ENCODE measurements around the gene CARD8.

DNA sequence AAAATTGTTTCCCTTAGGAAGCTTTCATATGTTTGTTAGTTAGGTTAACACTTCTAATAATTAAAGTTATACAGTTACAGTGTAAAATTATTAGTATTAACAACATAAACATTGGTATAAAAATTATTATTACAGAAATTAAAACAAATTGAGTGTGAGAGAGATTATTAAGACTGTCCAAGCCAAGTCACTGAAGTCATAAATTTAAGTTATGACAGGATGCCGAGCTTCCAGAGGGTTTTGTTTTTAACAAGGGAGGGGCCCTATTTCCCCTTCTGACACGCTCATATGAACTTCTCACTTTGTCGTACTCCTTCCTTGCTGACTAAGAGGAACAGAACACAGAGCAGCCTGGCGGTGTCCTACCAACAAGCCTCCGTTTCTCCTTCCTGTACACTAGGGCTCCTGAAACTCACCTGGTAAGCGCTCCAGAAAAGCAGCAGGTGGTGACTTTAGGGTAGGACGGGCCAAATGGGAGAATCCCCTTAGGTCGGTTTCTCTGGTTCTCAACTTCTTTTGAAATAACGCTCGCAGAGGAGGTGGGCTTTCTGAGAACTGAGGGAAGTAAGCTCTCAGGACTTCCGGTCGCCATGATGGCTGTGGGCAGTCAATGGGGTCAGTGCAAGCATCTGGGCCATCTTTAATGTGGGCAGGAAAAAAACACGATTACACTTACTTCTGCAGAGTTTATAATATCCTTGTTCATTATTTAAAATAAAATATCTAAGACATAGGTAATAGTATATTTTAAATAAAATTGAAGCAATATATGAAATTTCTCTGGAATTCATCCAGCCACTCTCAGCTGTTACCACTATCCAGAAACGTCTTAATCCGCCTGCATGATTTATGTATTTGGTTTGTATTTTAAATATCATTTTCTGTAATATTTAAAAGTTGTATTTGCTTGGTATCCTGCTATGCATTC lies at the start of gene CARD8:
- TF ChIP-seq, protein P1, sequence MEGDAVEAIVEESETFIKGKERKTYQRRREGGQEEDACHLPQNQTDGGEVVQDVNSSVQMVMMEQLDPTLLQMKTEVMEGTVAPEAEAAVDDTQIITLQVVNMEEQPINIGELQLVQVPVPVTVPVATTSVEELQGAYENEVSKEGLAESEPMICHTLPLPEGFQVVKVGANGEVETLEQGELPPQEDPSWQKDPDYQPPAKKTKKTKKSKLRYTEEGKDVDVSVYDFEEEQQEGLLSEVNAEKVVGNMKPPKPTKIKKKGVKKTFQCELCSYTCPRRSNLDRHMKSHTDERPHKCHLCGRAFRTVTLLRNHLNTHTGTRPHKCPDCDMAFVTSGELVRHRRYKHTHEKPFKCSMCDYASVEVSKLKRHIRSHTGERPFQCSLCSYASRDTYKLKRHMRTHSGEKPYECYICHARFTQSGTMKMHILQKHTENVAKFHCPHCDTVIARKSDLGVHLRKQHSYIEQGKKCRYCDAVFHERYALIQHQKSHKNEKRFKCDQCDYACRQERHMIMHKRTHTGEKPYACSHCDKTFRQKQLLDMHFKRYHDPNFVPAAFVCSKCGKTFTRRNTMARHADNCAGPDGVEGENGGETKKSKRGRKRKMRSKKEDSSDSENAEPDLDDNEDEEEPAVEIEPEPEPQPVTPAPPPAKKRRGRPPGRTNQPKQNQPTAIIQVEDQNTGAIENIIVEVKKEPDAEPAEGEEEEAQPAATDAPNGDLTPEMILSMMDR (IDR thresholded peaks at IDR 0.05): no peak
- TF ChIP-seq ZFX (IDR thresholded peaks at IDR 0.05; ENCODE audit: borderline replicate concordance): no peak

Data from 22Rv1 (cell line).